Measurements from ENCODE around the gene CNN2. TPM values are rescaled to one million over a fixed set of nuclear protein-coding genes. Genes with fewer than 3 reads are reported as not detected.

CNN2 gene
- total RNA-seq, 2 donors from 2014 or later: 30.7 to 42.5 TPM

GRCh38 chr19:998064-998463, 28.3 kb upstream of the CNN2 start:
- intact Hi-C loops (cut with DNase I): no loop called here
- no peak overlapping the region for H3K4me3 ChIP-seq
- DNase-seq: no peak
- WGBS, 2 donors: 11 to 25% methylated on average over 6 of the region's 6 CpGs
- H3K4me1 ChIP-seq: peaks cover 32% of the 10 kb centered on the region
- no peak for TF ChIP-seq CTCF (IDR thresholded peaks at IDR 0.05)
- no peak for TF ChIP-seq POLR2A (IDR thresholded peaks at IDR 0.05)
- H3K27me3 ChIP-seq: peaks cover 0 to 35% of the 10 kb centered on the region in 2 donors
- no peaks in the 10 kb centered on the region for H3K9me3 ChIP-seq
- H3K36me3 ChIP-seq (replicated peaks in 1 of 2; ENCODE audit: insufficient read depth in 1 of 2, low read depth in 2 of 2): no peaks in the 10 kb centered on the region
- H3K27ac ChIP-seq: no peak overlapping the region
- no peak for ATAC-seq

- intact Hi-C loops (cut with DNase I): no loop called here
- Histone ChIP-seq H3K4me1 (peaks cover 32% of the 10 kb centered on the region), H3K27ac (no peak overlapping the region), H3K4me3 (no peak overlapping the region), H3K9me3 (no peaks in the 10 kb centered on the region), H3K36me3 (replicated peaks in 1 of 2; ENCODE audit: insufficient read depth in 1 of 2, low read depth in 2 of 2) (no peaks in the 10 kb centered on the region), H3K27me3 (peaks cover 0 to 35% of the 10 kb centered on the region in 2 donors)
- TF ChIP-seq CTCF (IDR thresholded peaks at IDR 0.05) (no peak), POLR2A (IDR thresholded peaks at IDR 0.05) (no peak)
- no peak for ATAC-seq
- no peak for DNase-seq
- WGBS, 2 donors: 47 to 49% methylated on average over 3 of the region's 3 CpGs
Measured at GRCh38 chr19:999379-999719, 27.1 kb upstream of the CNN2 start.

GRCh38 chr19:1000095-1000494, 26.3 kb upstream of the CNN2 start, which contains the start of gene GRIN3B:
GRIN3B (plus strand) TSS chr19:1000419; CDS start chr19:1000438, 19 bp downstream.
- H3K36me3 ChIP-seq (replicated peaks in 1 of 2; ENCODE audit: insufficient read depth in 1 of 2, low read depth in 2 of 2): no peaks in the 10 kb centered on the region
- 1% methylated on average over 17 of the region's 43 CpGs; no CpG with 5 or more reads in 1 of the 2 donors for WGBS, 2 donors
- peaks cover 0 to 35% of the 10 kb centered on the region in 2 donors for H3K27me3 ChIP-seq
- no peaks in the 10 kb centered on the region for H3K9me3 ChIP-seq
- H3K4me3 ChIP-seq: no peak within 1 kb of the TSS
- ATAC-seq: peak; percentile 36
- intact Hi-C loops (cut with DNase I): no loop called here
- no peak within 1 kb of the TSS for H3K27ac ChIP-seq
- TF ChIP-seq POLR2A (IDR thresholded peaks at IDR 0.05) (no peak), CTCF (IDR thresholded peaks at IDR 0.05) (peak; percentile 11 to 51 (median 38))
- H3K4me1 ChIP-seq: peaks cover 32% of the 10 kb centered on the region
- peak; percentile 57 to 66 (median 59) for DNase-seq

- 3 to 8% methylated on average over 29 to 62 of the region's 73 CpGs for WGBS, 2 donors
- DNase-seq (no peak), ATAC-seq (no peak)
- H3K27me3 ChIP-seq: peaks cover 0 to 33% of the 10 kb centered on the region in 2 donors
- TF ChIP-seq POLR2A (IDR thresholded peaks at IDR 0.05): no peak
- TF ChIP-seq CTCF (IDR thresholded peaks at IDR 0.05): no peak
- H3K4me3 ChIP-seq: no peak overlapping the region
- H3K9me3 ChIP-seq: no peaks in the 10 kb centered on the region
- H3K36me3 ChIP-seq (replicated peaks in 1 of 2; ENCODE audit: insufficient read depth in 1 of 2, low read depth in 2 of 2): no peaks in the 10 kb centered on the region
- intact Hi-C loops (cut with DNase I): no loop called here
- H3K4me1 ChIP-seq: peaks cover 25% of the 10 kb centered on the region
- no peak overlapping the region for H3K27ac ChIP-seq
Measured at GRCh38 chr19:1000591-1001537, 25.5 kb upstream of the CNN2 start.

All from body of pancreas (tissue), 4 donors.